GM19452 (cell line): ENCODE measurements around the gene GHDC.
"Not testable (repeated sequence)": the region's sequence is repeated elsewhere in the genome, so short reads cannot be mapped to it uniquely, and the experiment has no call there.

ENCODE experiments used
- ATAC-seq: cut with Tn5 transposase; IDR thresholded peaks from one replicate; pipeline ENCODE4 v1.9.1; 2021; ENCODE audit not compliant: unreplicated experiment

GHDC gene

GRCh38 chr17:42203354-42203753 lies 9.1 kb upstream of the GHDC start:
- no peak for ATAC-seq

DNA sequence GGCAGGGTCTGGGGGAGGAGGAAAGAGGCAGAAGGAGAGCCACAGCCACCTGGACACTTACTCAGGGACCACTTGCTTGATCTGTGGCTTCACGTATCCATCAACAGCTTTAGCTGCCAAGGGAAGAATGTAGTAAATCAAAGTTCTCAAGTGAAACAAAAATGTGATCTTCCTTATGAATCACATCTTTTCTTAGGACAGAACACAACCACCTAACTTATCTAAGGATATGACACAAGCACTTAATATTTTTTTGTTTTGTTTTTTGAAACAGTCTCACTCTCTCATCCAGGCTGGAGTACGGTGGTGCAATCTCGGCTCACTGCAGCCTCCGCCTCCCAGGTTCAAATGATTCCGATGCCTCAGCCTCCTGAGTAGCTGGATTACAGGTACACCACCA lies 8.4 kb upstream of the GHDC start:
- ATAC-seq: no peak

- no peak for ATAC-seq
These were observed 7.9 kb upstream of the GHDC start for GRCh38 chr17:42202159-42202558.

- no peak for ATAC-seq
These were observed 7.1 kb upstream of the GHDC start for GRCh38 chr17:42201458-42201772.

DNA sequence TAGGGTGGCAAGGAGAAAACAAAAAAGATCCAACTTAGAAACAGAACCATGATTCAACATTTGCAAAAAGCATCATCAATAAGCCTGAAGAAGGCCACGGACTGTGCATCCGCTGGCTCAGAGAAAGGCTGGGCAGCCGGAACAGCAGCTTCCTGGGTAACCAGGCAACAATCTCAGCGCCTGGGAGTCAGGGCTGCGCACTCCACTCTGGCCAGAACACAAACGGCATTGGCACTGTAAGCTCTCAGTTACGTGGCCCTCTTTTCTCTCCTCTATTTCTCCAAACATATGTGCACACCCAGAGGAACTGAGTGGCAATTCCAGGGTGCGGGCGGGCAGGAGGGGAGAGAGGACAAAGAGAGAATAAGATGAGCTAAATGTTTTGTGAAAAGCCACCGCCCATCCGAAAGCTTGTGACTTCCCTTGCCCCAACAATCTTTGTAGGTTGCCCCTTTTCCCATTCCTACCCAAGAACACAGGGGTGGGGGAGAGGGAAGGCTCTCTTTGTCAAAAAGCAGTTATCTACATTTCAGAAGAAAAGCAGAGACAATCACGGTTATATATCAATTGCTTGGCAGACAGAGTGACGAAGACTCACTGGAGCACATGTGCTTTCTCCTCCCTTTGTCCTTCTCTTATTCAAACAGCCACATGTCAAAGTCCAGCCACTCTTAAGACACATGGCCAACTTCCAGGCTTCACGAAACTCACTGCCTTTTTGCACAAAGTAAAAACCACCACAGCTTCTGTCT lies 6.6 kb upstream of the GHDC start:
- ATAC-seq: no peak

DNA sequence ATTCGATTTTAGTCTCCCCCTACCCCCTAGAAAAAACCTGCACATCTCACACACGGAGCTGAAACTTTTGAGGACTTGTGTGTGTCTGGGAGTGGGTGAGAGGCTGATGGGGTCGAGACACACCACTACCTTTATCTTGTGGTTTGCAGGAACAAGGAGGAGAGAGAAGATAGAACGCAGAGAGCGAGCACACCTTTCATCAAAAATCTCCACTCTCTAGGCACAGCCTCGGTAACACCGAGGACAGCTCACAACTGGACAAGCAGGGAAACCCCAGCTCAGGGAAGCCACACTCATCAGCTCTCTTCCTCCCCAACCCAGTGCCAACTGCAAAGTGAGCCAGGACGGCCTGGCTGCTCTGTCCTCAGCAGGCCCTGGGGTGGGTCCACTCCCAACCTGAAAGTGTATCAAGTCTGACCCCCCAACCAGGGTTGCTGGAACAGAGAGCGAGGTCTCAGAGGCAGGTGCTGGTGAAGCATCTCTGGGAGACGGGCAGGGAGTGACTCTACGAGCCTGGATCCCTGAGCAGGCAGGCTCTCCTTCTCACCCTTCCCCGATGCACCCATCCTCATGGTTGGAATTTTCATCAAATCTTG lies 5.2 kb upstream of the GHDC start:
- no peak for ATAC-seq

- ATAC-seq: no peak
These were observed 4.6 kb upstream of the GHDC start for GRCh38 chr17:42198897-42199296.

DNA sequence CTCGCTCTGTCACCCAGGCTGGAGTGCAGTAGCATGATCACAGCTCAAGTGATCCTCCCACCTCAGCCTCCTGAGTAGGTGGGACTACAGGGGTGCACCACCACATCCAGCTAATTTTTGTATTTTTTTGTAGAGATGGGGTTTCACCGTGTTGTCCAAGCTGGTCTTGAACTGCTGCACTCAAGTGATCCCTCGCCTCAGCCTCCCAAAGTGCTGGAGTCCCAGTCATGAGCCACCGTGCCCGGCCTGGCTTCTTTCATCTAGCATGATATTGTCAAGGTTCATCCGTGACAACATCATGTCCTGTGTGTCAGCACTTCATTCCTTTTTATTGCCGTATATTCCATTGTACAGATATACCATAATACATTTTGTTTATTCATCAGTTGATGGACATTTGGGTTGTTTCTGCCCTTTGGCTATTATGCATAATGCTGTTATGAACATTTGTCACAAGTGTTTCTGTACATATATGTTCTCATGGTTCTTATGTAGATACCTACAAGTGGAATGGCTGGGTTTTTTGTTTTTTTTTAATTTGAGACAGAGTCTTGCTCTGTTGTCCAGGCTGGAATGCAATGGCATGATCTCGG lies 3.4 kb upstream of the GHDC start:
- no peak for ATAC-seq

DNA sequence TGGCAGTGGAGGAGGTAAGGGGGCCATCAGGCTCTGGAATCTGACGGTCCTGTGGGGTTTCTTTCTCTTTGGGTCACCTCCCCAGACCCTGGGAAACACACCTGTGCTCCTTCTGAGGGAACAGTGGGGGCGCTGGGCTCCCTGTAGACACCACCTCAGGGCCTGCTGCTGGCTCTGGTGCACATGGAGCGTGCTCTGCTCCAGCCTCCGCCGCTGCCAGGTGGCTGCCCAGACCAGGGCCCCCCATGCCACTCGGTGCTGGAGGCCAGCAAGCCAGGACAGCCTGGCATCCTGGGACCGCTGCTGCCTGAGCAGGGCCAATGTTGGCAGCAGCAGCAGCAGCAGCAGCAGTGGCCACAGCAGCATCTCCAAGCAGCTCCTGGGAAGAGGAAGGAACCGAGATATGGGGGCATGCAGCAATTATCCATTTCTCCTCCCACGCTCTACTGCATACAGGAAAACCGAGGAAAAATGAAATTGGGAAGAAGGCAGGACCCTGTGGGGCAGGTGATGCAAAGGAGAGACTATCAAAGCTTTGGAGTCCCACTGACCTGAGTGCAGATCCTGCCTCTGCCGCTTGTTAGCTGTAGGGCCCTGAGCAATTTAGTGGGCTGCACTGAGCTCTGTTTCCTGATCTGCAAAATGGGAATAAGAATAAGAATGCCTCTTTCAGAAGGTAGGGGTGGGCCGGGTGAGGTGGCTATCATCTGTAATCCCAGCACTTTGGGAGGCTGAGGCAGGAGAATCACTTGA lies 902 bp downstream of the GHDC start:
- no peak for ATAC-seq

GRCh38 chr17:42192189-42193126 lies 1.8 kb downstream of the GHDC start:
- ATAC-seq: no peak

DNA sequence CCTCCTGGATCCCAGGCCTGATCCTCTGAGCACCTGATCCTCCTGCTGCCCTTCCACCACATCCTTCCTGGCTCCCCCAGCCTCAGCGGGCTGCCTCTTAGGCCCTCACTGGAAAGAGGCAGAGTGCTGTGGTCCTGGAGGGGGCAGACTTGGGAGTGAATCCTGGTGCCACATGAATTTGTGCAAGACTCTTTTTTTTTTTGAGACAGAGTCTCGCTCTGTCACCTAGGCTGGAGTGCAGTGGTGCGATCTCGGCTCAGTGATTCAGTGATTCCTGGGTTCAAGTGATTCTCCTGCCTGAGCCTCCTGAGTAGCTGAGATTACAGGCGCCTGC lies 3.1 kb downstream of the GHDC start:
- no peak for ATAC-seq

- no peak for ATAC-seq
These were observed 3.6 kb downstream of the GHDC start for GRCh38 chr17:42190491-42191274.

GRCh38 chr17:42189651-42189965 lies 4.7 kb downstream of the GHDC start:
- ATAC-seq: no peak

DNA sequence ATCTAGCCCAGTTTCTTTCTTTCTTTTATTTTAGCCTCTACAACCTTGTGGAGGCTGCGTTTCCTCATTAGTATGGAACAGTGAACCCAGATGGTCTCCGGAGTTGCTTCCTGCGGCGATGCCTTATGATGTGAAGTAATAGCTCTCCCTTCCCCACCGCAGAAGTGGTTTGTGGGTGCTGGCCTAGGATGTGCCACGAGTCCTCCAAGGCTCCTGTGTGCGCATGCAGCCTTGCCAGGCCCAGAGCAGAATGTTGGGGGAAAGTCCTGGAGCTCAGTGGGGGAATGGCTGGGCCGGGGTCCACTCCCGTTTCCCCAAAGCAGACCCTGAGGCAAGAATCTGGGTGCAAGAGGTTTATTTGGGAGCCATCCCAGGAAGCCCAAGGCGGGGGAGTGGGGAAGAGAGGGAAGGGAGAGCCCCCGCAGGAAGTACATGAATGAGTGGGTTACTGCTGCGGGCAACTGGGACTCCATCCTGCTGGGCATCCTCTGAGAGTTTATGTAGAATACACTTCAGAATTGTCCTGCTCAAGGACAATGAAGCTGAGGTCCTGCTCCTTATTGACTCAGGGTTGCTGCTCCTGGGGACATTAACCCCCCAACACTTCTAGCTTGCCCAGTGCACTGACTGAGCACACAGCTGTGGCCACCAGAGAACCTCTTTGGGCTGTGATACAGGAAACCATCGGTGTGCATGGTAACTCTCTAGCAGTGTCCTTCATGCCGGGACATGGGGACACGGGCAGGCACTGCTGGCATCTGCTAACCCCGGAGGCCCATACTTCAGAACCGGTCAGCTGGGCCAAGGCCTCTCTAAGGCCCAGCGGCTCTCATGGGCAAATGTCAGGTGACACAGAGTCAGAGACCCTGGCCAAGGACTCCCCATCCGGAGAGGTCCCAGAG lies 5.3 kb downstream of the GHDC start:
- ATAC-seq: no peak

DNA sequence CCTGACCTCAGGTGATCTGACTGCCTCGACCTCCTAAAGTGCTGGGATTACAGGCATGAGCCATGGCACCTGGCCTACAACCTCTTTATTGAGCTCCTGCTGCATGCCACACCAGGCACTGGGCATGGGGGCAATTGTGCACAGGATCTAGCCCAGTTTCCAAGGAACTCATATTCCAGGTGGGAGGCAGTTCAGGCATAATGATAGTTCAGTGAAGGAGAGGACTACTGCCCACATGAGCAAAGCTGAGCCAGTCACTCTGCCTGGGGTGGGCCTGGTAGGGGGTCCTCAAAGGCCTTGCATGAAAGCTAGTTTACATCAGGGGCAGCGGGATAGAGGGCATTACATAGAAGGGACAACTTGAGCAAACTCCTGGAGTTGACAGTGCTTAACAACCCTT lies 6.5 kb downstream of the GHDC start:
- no peak for ATAC-seq

DNA sequence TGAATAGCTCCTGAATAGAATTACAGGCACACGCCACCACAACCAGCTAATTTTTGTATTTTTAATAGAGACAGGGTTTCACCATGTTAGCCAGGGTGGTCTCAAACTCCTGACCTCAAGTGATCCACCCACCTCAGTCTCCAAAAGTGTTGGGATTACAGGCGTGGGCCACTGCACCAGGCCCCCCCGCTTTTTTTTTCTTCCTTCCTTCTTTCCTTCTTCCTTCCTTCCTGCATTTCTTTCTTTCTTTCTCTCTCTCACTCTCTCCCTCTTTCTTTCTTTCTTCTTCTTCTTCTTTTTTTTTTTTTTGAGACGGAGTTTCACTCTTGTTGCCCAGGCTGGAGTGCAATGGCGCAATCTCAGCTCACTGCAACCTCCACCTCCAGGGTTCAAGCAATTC lies 8.1 kb downstream of the GHDC start:
- ATAC-seq: not testable (repeated sequence)

GRCh38 chr17:42185621-42185930 lies 8.7 kb downstream of the GHDC start:
- ATAC-seq: no peak

GRCh38 chr17:42184713-42185620 lies 9.3 kb downstream of the GHDC start, which contains the start of gene HCRT:
HCRT (minus strand) TSS chr17:42185452; CDS start chr17:42185365, 87 bp downstream.
- ATAC-seq: no peak
